ENCODE results near the gene SNX1. TPM values are rescaled to one million over a fixed set of nuclear protein-coding genes. Genes with fewer than 3 reads are reported as not detected.

SNX1 gene
- total RNA-seq, 1 experiment from 2014 or later = 46.6 TPM

DNA sequence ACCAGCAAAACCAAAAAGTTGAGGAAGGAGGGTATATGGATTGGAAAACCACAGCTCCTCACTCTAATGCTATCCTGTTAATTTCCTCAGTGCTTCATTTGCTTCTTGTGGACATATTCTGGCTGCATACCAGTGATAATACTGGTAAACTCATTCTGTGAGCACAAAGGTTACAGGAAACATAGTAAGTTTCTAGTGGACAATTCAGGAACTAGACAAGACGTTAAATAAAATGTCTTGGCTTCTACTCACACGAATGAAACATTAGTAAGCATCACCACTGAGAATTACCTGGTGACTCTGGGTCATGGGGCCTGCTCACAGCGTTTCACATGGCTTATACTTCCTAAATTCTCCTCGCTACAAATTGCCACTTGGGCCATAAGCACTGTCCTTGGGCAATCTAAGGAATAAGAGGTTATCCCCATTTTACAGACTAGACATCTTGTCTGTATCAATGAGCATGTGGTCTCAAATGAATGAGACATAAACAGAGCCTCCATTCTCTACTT is 87.1 kb downstream of the SNX1 start:
- H3K36me3 ChIP-seq = peaks cover 4% of the 10 kb centered on the region; the same call in 1 of the 2 replicates
- no peaks in the 10 kb centered on the region for H3K27me3 ChIP-seq
- no peaks in the 10 kb centered on the region for H3K9me3 ChIP-seq (replicated peaks)
- no peak overlapping the region for H3K4me3 ChIP-seq
- no peak overlapping the region for H3K27ac ChIP-seq
- no peaks in the 10 kb centered on the region for H3K4me1 ChIP-seq
- no peak for DNase-seq

DNA sequence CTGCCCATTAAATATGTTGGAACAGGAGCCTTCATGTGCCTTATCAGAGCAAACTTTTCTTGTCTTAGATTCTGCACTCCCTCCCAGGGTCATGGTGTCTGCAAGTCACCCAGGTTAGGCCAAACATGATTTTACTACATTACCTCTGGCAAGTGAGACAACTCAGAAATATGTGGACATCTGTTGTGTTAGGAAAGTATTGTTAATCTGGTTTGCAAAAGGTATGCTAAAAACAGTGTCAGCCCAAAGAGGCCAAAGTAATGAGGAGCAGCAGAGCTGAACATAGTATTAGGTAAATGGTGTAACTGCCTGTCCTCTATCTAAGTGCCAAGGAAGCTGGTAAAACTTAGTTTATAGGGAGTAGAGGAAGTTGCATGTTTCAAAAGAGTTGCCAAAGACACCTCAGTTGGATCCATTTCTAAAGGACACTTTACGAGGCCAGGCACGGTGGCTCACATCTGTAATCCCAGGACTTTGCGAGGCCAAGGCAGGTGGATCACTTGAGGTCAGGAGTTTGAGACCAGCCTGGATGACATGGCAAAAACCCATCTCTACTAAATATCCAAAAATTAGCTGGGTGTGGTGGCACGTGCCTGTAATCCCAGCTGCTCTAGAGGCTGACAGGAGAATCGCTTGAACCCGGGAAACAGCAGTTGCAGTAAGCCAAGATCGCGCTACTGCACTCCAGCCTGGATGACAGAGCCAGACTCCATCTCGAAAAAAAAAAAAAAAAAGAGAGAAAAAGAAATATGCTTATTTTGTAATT is 89.5 kb downstream of the SNX1 start:
- Histone ChIP-seq H3K27ac (no peak overlapping the region), H3K9me3 (replicated peaks) (no peaks in the 10 kb centered on the region), H3K4me3 (no peak overlapping the region), H3K27me3 (no peaks in the 10 kb centered on the region), H3K36me3 (peaks cover 8% of the 10 kb centered on the region; the same call in 1 of the 2 replicates), H3K4me1 (no peaks in the 10 kb centered on the region)
- DNase-seq = no peak

DNA sequence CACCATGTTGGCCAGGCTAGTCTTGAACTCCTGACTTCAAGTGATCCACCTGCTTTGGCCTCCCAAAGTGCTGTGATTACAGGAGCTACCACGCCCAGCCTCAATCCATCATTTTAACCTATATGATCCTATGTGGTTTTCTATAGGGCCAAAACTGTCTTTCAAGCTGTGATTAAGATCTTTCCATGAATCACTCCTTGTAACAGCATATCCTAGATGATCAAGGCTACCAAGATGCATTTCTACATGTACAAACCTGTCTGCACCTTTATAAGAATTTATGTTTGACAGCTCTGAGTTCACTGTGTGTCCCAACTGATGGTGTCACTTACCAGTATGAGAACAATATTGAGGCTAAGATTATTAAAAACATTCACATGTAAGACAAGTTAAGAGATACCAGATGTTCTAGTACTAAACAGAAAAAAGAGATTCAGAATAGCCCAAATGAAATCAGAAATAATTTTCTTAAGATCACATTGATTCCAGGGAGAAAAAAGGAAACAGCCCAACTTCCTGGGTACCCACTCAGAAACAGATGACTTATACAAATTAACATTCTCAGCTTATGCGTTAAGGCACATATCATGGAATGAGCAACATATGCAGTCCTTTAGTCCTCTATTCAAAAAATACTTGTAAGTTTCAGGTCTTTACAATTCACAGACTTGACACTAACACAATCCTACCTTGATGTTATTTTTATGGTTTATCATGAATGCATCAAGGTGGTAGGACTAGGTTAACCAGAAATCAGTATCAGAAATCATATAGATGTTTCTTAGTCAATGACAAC is 91.8 kb downstream of the SNX1 start:
- no peaks in the 10 kb centered on the region for H3K4me1 ChIP-seq
- H3K9me3 ChIP-seq (replicated peaks) = no peaks in the 10 kb centered on the region
- H3K27me3 ChIP-seq = no peaks in the 10 kb centered on the region
- peaks cover 8% of the 10 kb centered on the region; the same call in 1 of the 2 replicates for H3K36me3 ChIP-seq
- H3K4me3 ChIP-seq = no peak overlapping the region
- H3K27ac ChIP-seq = no peak overlapping the region
- DNase-seq = no peak

Other genes starting within 250 kb of the SNX1 start
- 0.23 and 0.85 TPM in 2 replicates for gene DAPK2, start 49.5 kb upstream of the SNX1 start, total RNA-seq (2014; rRNA removed; shearing (Covaris generic))
- 126 and 143 TPM in 2 replicates for gene CIAO2A, start 2.1 kb upstream of the SNX1 start, total RNA-seq (2014; rRNA removed; shearing (Covaris generic))
- gene SNX22, start 55.7 kb downstream of the SNX1 start, total RNA-seq (2014; rRNA removed; shearing (Covaris generic)) = 1.5 and 1.6 TPM in 2 replicates
- 277 and 308 TPM in 2 replicates for gene PPIB, start 67.0 kb downstream of the SNX1 start, total RNA-seq (2014; rRNA removed; shearing (Covaris generic))